ENCODE measurements around the gene ARHGAP8. TPM values are rescaled to one million over a fixed set of nuclear protein-coding genes. Genes with fewer than 3 reads are reported as not detected.

Gene ARHGAP8
- polyA plus RNA-seq, 1 donor from 2014 or later, result 3.0 TPM

GRCh38 chr22:44706488-44706887 is 45.9 kb upstream of the ARHGAP8 start:
- no peaks in the 10 kb centered on the region for H3K36me3 ChIP-seq (ENCODE audit: insufficient read depth, low read length)
- H2AFZ ChIP-seq (ENCODE audit: low read depth, low read length), result no peak overlapping the region
- no peaks in the 10 kb centered on the region for H4K20me1 ChIP-seq (ENCODE audit: insufficient read depth)
- H3K9me3 ChIP-seq (ENCODE audit: low read length), result no peaks in the 10 kb centered on the region
- H3K27ac ChIP-seq (ENCODE audit: low read length), result no peak overlapping the region
- H3K27me3 ChIP-seq (ENCODE audit: insufficient read depth, low read depth, low read length), result peaks cover 18% of the 10 kb centered on the region
- no peak overlapping the region for H3K4me3 ChIP-seq (ENCODE audit: low read length)
- no peaks in the 10 kb centered on the region for H3F3A ChIP-seq (ENCODE audit: insufficient read depth, low read length, poor library complexity, severe bottlenecking)
- H3K9ac ChIP-seq (ENCODE audit: low read length), result no peak overlapping the region
- no peak for TF ChIP-seq SMC3 (conservative IDR thresholded peaks at IDR 0.05; ENCODE audit: poor library complexity)
- no peak for TF ChIP-seq EP300 (conservative IDR thresholded peaks at IDR 0.05; ENCODE audit: poor library complexity, severe bottlenecking)
- no peak for TF ChIP-seq TAF1 (IDR thresholded peaks at IDR 0.05; ENCODE audit: low read depth)
- no peak for TF ChIP-seq EZH2 (IDR thresholded peaks at IDR 0.05; ENCODE audit: borderline replicate concordance, insufficient read depth, low read length, poor library complexity, severe bottlenecking)
- no peak for TF ChIP-seq POLR2AphosphoS5 (IDR thresholded peaks at IDR 0.05)
- TF ChIP-seq, protein P1, sequence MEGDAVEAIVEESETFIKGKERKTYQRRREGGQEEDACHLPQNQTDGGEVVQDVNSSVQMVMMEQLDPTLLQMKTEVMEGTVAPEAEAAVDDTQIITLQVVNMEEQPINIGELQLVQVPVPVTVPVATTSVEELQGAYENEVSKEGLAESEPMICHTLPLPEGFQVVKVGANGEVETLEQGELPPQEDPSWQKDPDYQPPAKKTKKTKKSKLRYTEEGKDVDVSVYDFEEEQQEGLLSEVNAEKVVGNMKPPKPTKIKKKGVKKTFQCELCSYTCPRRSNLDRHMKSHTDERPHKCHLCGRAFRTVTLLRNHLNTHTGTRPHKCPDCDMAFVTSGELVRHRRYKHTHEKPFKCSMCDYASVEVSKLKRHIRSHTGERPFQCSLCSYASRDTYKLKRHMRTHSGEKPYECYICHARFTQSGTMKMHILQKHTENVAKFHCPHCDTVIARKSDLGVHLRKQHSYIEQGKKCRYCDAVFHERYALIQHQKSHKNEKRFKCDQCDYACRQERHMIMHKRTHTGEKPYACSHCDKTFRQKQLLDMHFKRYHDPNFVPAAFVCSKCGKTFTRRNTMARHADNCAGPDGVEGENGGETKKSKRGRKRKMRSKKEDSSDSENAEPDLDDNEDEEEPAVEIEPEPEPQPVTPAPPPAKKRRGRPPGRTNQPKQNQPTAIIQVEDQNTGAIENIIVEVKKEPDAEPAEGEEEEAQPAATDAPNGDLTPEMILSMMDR (IDR thresholded peaks at IDR 0.05; ENCODE audit: poor library complexity, severe bottlenecking), result no peak
- H3K9me2 ChIP-seq (ENCODE audit: insufficient read depth, low read length), result no peaks in the 10 kb centered on the region
- no peak overlapping the region for H3K4me2 ChIP-seq (ENCODE audit: low read length)
- H3K79me2 ChIP-seq (replicated peaks; ENCODE audit: insufficient read depth, low read length), result no peaks in the 10 kb centered on the region

DNA sequence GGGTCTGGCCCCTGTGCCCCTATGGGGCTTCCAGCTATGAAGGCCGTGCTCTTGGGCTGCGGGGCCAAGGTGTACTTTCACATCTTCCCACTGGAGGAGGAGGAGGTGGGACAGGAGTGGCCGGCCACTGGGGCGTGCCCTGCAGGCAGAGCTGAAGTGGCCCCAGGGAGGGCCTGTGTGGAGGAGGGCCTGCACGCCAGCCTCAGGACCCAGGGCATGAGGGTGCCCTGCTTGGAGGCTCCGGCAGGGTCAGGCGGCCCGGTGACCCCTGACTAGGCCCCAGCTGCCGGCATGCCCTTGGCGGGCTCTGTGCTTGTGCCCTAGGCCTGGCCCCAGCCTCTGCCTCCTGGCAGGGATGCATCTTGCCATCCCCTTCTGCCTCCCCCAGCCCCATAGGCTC is 45.2 kb upstream of the ARHGAP8 start:
- no peaks in the 10 kb centered on the region for H3K36me3 ChIP-seq (ENCODE audit: insufficient read depth, low read length)
- H3K27me3 ChIP-seq (ENCODE audit: insufficient read depth, low read depth, low read length), result peaks cover 14% of the 10 kb centered on the region
- H3K9me2 ChIP-seq (ENCODE audit: insufficient read depth, low read length), result no peaks in the 10 kb centered on the region
- no peak overlapping the region for H3K4me3 ChIP-seq (ENCODE audit: low read length)
- H2AFZ ChIP-seq (ENCODE audit: low read depth, low read length), result no peak overlapping the region
- H4K20me1 ChIP-seq (ENCODE audit: insufficient read depth), result no peaks in the 10 kb centered on the region
- TF ChIP-seq SMC3 (conservative IDR thresholded peaks at IDR 0.05; ENCODE audit: poor library complexity), result no peak
- TF ChIP-seq EZH2 (IDR thresholded peaks at IDR 0.05; ENCODE audit: borderline replicate concordance, insufficient read depth, low read length, poor library complexity, severe bottlenecking), result no peak
- TF ChIP-seq POLR2AphosphoS5 (IDR thresholded peaks at IDR 0.05), result no peak
- TF ChIP-seq TAF1 (IDR thresholded peaks at IDR 0.05; ENCODE audit: low read depth), result no peak
- TF ChIP-seq, protein P1 (IDR thresholded peaks at IDR 0.05; ENCODE audit: poor library complexity, severe bottlenecking), result no peak
- no peak for TF ChIP-seq MXI1 (conservative IDR thresholded peaks at IDR 0.05; ENCODE audit: poor library complexity, severe bottlenecking)
- no peak for TF ChIP-seq REST (IDR thresholded peaks at IDR 0.05; ENCODE audit: borderline replicate concordance)
- no peak for TF ChIP-seq RAD21 (conservative IDR thresholded peaks at IDR 0.05)
- no peak for TF ChIP-seq EP300 (conservative IDR thresholded peaks at IDR 0.05; ENCODE audit: poor library complexity, severe bottlenecking)
- no peak overlapping the region for H3K4me2 ChIP-seq (ENCODE audit: low read length)
- H3K9ac ChIP-seq (ENCODE audit: low read length), result no peak overlapping the region
- no peaks in the 10 kb centered on the region for H3K9me3 ChIP-seq (ENCODE audit: low read length)
- H3K27ac ChIP-seq (ENCODE audit: low read length), result no peak overlapping the region
- H3K79me2 ChIP-seq (replicated peaks; ENCODE audit: insufficient read depth, low read length), result no peaks in the 10 kb centered on the region
- no peaks in the 10 kb centered on the region for H3F3A ChIP-seq (ENCODE audit: insufficient read depth, low read length, poor library complexity, severe bottlenecking)

Data from neural cell (in vitro differentiated cells).